Amygdala (tissue), 56 donors: ENCODE measurements around the gene LDLRAD3.
A peak's percentile ranks its signal among the peaks of the same experiment; 100 is the strongest.

Experiments used
- DNase-seq, 56 donors: peaks; one replicate each; lab custom pipeline; 2025; lab: John Stamatoyannopoulos, UW

Gene LDLRAD3

GRCh38 chr11:35953081-35953760 lies 9.4 kb downstream of the LDLRAD3 start:
- DNase-seq, result peak in 48 of 56 donors; percentile 4 to 80 (median 40)

GRCh38 chr11:35954205-35954604 lies 10.3 kb downstream of the LDLRAD3 start:
- DNase-seq, result no peak

GRCh38 chr11:35955636-35956035 lies 11.8 kb downstream of the LDLRAD3 start:
- DNase-seq, result no peak

GRCh38 chr11:35962369-35963138 lies 18.7 kb downstream of the LDLRAD3 start:
- no peak for DNase-seq

GRCh38 chr11:35963911-35964310 lies 20.0 kb downstream of the LDLRAD3 start:
- DNase-seq, result no peak

- DNase-seq, result no peak
These were observed 21.0 kb downstream of the LDLRAD3 start for GRCh38 chr11:35964841-35965240.

GRCh38 chr11:35967042-35967441 lies 23.2 kb downstream of the LDLRAD3 start:
- DNase-seq, result no peak

- DNase-seq, result no peak
These were observed 24.7 kb downstream of the LDLRAD3 start for GRCh38 chr11:35968386-35969088.

GRCh38 chr11:35969089-35970042 lies 25.5 kb downstream of the LDLRAD3 start:
- DNase-seq, result no peak

GRCh38 chr11:35970445-35970844 lies 26.6 kb downstream of the LDLRAD3 start:
- DNase-seq, result no peak

GRCh38 chr11:35971841-35972422 lies 28.1 kb downstream of the LDLRAD3 start:
- no peak for DNase-seq

GRCh38 chr11:35974882-35975589 lies 31.2 kb downstream of the LDLRAD3 start:
- DNase-seq, result no peak

GRCh38 chr11:35976434-35976833 lies 32.6 kb downstream of the LDLRAD3 start:
- no peak for DNase-seq

- no peak for DNase-seq
These were observed 34.3 kb downstream of the LDLRAD3 start for GRCh38 chr11:35978183-35978582.

GRCh38 chr11:35978891-35979290 lies 35.0 kb downstream of the LDLRAD3 start:
- DNase-seq, result no peak

- no peak for DNase-seq
These were observed 37.0 kb downstream of the LDLRAD3 start for GRCh38 chr11:35980686-35981390.

GRCh38 chr11:35981581-35981980 lies 37.7 kb downstream of the LDLRAD3 start:
- DNase-seq, result peak in 27 of 56 donors; percentile 3 to 56 (median 14)

- no peak for DNase-seq
These were observed 38.2 kb downstream of the LDLRAD3 start for GRCh38 chr11:35982061-35982460.

- DNase-seq, result no peak
These were observed 40.1 kb downstream of the LDLRAD3 start for GRCh38 chr11:35983981-35984380.
